ENCODE measurements around the gene SLC8A1.

GRCh38 chr2:40360652-40361051, 91.2 kb downstream of the SLC8A1 start:
- TF ChIP-seq CTCF (IDR thresholded peaks at IDR 0.05) = no peak
- TF ChIP-seq POLR2A (IDR thresholded peaks at IDR 0.05) = no peak
- no peak for TF ChIP-seq EP300 (IDR thresholded peaks at IDR 0.05)
